Activated naive CD4-positive, alpha-beta T cell treated with anti-CD3 and anti-CD28 coated beads, Interleukin-2, amount 10 ng/mL, durations not matched to agents 7 days and 5 days (primary cell): Measurements from ENCODE around the gene HYI.

Source experiments
- CTCF ChIA-PET: fragments of 350-600 bp; sonication (Branson Sonifier 250); formaldehyde crosslinking; loops from one replicate; lab custom pipeline; 2021; ENCODE audit warnings: antibody characterized with exemption; lab: Charles Lee
- DNase-seq: peaks from one replicate; pipeline ENCODE4 v3.0.0-alpha.2; 2020
- H3K27ac Mint-ChIP-seq: one replicate; pipeline ENCODE4 v1.8.0; 2021; ENCODE audit warnings: mild to moderate bottlenecking, moderate library complexity, mixed read lengths
- H3K27me3 Mint-ChIP-seq: one replicate; pipeline ENCODE4 v1.8.0; 2021; ENCODE audit warnings: mild to moderate bottlenecking, mixed read lengths
- H3K36me3 Mint-ChIP-seq: one replicate; pipeline ENCODE4 v1.8.0; 2021; ENCODE audit warnings: mixed read lengths
- H3K4me1 Mint-ChIP-seq: one replicate; pipeline ENCODE4 v1.8.0; 2021; ENCODE audit warnings: mixed read lengths
- H3K4me3 Mint-ChIP-seq: one replicate; pipeline ENCODE4 v1.8.0; 2021; ENCODE audit warnings: mild to moderate bottlenecking, moderate library complexity, mixed read lengths
- H3K9me3 Mint-ChIP-seq: one replicate; pipeline ENCODE4 v1.8.0; 2021; ENCODE audit warnings: mixed read lengths

Gene HYI

DNA sequence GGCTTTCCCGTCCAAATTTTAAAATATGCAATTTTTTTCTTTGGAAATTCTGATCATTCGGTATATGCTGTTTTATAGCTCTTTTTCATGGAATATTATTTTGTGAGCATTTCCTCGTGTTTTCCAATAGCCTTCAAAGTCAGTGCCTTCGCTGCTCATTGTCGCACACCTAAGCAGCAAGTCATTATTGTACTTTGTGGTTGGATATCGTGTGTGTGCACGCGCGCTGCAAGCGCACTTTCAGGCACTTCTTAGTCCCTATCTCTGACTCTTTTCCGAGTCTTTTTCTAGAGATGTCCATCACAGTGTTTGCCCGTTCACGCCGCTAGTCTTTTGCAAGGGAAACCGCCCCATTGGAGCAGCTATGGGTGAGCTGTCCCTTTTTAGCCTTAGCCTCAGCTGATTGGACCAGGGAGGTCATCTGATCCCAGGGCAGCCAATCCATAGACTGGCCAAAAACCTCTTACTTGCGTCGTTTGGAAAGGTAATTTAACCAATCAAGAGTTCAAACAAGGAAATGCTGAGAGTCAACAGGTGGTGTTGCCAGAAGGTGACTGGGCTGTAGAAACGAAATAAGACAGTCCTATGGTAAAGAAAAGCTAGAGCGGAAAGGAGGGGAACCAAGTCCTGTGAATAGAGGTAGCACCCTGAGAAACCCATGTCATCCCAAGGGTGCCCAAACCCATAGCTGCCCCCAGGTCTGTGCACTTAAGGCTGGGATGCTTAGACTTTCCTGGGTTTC lies 710 bp upstream of the HYI start:
- H3K4me1 Mint-ChIP-seq: peaks cover 23% of the 10 kb centered on the region
- peaks cover 15% of the 10 kb centered on the region for H3K36me3 Mint-ChIP-seq
- CTCF ChIA-PET: interaction anchor here (0.7 kb wide), 1 partner anchor 228 kb away, joined by 3 read pairs; no protein-coding TSS in a partner anchor
- peak; percentile 81 for DNase-seq
- H3K9me3 Mint-ChIP-seq: no peaks in the 10 kb centered on the region
- peaks cover 29% of the 10 kb centered on the region for H3K27me3 Mint-ChIP-seq
- peak overlapping the region; percentile 83 for H3K4me3 Mint-ChIP-seq
- peak overlapping the region; percentile 86 for H3K27ac Mint-ChIP-seq

- DNase-seq: no peak
- Mint-ChIP-seq H3K4me1 (peaks cover 23% of the 10 kb centered on the region), H3K27me3 (peaks cover 16% of the 10 kb centered on the region), H3K27ac (peak overlapping the region; percentile 73), H3K36me3 (peaks cover 22% of the 10 kb centered on the region), H3K9me3 (no peaks in the 10 kb centered on the region), H3K4me3 (peak overlapping the region; percentile 83)
- CTCF ChIA-PET: no interaction called here
Measured at GRCh38 chr1:43452789-43453441, 816 bp downstream of the HYI start.

DNA sequence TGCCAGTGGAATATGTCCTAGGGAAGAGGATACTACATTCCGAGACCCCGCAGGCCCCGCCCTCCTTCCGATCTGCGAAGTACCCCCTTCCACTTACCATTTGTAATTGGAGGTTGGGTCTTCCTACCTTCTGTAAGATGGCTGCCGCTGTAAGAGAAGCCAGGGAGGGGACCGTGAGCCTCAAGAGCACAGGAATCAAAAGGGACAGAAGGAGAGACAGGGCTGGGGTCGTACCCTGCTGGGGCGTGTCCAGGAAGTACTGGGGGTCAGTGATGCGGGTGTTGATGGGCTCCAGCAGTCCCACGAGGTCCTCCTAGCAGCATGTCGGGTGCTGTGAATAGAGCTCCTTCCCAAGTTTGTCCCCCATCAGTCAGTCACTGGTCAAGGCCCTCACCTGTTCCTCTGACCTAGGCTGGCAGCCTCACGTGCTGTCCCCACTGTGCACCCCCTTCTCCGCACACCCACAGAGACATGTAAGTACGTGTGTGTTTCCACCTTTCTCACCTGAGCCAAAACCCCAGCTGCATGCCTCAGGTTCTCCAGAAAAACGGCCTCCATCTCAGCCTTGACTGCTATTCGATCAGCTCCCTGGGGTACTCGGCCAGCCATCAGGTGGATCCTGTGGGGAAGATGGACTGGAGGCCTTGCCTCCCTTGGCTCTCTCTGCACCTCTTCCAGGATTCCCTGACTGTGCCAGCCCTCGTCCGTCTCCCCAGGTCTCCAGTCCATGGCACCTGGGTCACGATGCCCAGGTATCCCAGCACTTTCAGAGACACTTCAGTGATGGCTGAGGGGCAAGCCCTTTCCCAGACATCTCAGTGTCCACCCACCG lies 1.8 kb downstream of the HYI start:
- peaks cover 23% of the 10 kb centered on the region for H3K4me1 Mint-ChIP-seq
- no peak overlapping the region for H3K4me3 Mint-ChIP-seq
- CTCF ChIA-PET: no interaction called here
- peaks cover 10% of the 10 kb centered on the region for H3K27me3 Mint-ChIP-seq
- H3K36me3 Mint-ChIP-seq: peaks cover 26% of the 10 kb centered on the region
- H3K27ac Mint-ChIP-seq: peak overlapping the region; percentile 8
- DNase-seq: no peak
- H3K9me3 Mint-ChIP-seq: no peaks in the 10 kb centered on the region

- DNase-seq: no peak
- CTCF ChIA-PET: no interaction called here
- Mint-ChIP-seq H3K27ac (no peak overlapping the region), H3K36me3 (peaks cover 33% of the 10 kb centered on the region), H3K27me3 (peaks cover 10% of the 10 kb centered on the region), H3K4me1 (peaks cover 23% of the 10 kb centered on the region), H3K9me3 (no peaks in the 10 kb centered on the region), H3K4me3 (no peak overlapping the region)
Measured at GRCh38 chr1:43451157-43451591, 2.6 kb downstream of the HYI start.

GRCh38 chr1:43450251-43450941 lies 3.3 kb downstream of the HYI start:
- H3K27ac Mint-ChIP-seq: no peak overlapping the region

DNA sequence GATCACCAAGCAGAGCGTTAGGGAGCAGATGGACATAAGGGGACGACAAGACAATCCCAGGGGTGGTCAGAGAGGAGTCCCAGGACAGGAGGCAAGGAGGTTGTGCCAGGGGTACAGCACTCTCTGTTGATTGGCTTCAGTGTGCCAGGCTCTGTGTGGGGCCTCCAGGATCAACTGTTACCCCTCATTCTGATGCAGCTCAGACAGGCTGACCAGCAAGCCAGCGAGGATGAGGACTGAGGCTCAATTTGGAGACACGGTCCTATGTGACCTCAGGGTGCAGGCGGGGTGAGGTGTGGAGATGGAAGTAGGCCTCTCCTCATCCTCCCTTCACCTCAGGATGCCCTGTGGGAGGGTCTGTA lies 4.0 kb downstream of the HYI start:
- Mint-ChIP-seq H3K27me3 (peaks cover 3% of the 10 kb centered on the region), H3K36me3 (peaks cover 45% of the 10 kb centered on the region), H3K4me1 (peaks cover 17% of the 10 kb centered on the region), H3K9me3 (no peaks in the 10 kb centered on the region), H3K27ac (no peak overlapping the region), H3K4me3 (no peak overlapping the region)
- no peak for DNase-seq
- CTCF ChIA-PET: no interaction called here

More at GRCh38 chr1:43450251-43450941, 3.3 kb downstream of the HYI start:
- DNase-seq: no peak
- CTCF ChIA-PET: no interaction called here
- H3K9me3 Mint-ChIP-seq: no peaks in the 10 kb centered on the region
- H3K36me3 Mint-ChIP-seq: peaks cover 40% of the 10 kb centered on the region
- H3K4me3 Mint-ChIP-seq: no peak overlapping the region
- peaks cover 9% of the 10 kb centered on the region for H3K27me3 Mint-ChIP-seq
- peaks cover 23% of the 10 kb centered on the region for H3K4me1 Mint-ChIP-seq

GRCh38 chr1:43448955-43449707 lies 4.6 kb downstream of the HYI start:
- peak overlapping the region; percentile 0 for H3K27ac Mint-ChIP-seq
- H3K4me1 Mint-ChIP-seq: peaks cover 11% of the 10 kb centered on the region
- CTCF ChIA-PET: interaction anchor here (0.5 kb wide), 1 partner anchor 76 kb away, joined by 4 read pairs; no protein-coding TSS in a partner anchor
- peaks cover 49% of the 10 kb centered on the region for H3K36me3 Mint-ChIP-seq
- no peak overlapping the region for H3K4me3 Mint-ChIP-seq
- H3K9me3 Mint-ChIP-seq: no peaks in the 10 kb centered on the region
- no peaks in the 10 kb centered on the region for H3K27me3 Mint-ChIP-seq
- no peak for DNase-seq

DNA sequence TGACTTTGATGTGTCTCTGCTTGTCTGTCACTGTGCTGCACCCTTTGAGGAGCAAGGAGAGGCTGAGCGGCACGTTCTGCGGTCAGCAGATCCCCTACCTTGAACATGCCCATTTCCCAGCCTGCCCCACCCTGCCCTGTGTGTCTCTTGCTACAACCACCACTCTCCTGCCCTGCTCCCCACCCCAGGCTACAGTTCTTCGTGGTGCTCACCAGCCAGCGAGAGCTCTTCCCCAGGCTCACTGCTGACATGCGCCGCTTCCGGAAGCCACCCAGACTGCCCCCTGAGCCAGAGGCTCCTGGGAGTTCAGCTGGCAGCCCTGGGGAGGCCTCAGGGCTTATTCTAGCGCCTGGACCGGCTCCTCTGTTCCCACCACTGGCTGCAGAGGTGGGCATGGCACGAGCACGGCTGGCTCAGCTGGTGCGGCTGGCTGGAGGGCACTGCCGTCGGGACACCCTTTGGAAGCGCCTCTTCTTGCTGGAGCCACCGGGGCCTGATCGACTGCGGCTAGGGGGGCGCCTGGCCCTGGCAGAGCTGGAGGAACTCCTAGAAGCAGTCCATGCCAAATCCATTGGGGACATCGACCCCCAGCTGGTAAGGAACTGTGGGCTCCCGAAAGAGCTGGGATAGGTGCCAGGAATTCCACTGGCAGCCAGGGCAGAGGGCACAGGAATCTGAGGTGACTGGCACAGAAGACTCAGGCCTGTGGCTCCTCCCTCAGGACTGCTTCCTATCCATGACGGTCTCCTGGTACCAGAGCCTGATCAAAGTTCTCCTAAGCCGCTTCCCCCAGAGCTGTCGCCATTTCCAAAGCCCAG lies 5.6 kb downstream of the HYI start:
- Mint-ChIP-seq H3K4me3 (no peak overlapping the region), H3K27me3 (no peaks in the 10 kb centered on the region), H3K4me1 (peaks cover 8% of the 10 kb centered on the region), H3K36me3 (peaks cover 59% of the 10 kb centered on the region), H3K9me3 (no peaks in the 10 kb centered on the region), H3K27ac (no peak overlapping the region)
- DNase-seq: peak; percentile 5
- CTCF ChIA-PET: no interaction called here

DNA sequence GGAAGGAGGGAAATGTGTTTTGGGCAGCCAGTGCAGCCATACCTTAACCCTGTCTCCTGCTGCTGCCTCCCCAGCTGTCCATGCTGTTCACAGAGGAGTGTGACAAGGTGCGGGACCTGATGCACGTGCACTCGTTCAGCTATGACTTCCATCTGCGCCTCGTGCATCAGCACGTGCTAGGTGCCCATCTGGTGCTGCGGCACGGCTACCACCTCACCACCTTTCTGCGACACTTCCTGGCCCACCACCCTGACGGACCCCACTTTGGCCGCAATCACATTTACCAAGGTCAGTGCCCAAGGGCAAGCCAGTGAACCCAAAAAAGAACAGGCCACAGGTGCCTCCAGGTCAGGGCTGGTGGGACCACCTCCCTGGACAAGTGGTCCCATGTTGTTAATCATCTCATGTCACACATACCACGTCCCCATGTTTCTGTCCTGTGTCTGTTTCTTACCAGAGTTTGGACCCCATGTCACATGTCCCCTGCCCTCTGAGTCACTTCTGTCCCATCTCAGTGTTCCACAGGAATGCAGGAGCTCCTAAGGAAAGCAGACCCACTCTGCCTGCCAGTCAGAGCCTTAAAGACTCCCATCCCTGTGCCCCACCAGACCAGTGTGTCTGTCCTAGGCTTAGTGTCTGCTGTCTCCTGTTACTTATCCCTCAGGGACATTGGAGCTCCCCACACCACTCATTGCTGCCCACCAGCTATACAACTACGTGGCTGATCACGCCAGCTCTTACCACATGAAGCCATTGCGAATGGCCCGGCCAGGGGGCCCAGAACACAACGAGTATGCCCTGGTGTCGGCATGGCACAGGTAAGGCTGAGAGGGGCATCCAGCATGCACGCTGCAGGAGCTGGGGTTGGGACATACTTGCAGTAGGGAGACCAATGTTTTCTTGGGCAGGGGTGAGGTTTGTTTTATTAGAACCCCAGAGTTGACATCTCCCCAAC lies 6.6 kb downstream of the HYI start:
- peak; percentile 18 for DNase-seq
- peaks cover 61% of the 10 kb centered on the region for H3K36me3 Mint-ChIP-seq
- CTCF ChIA-PET: no interaction called here
- no peak overlapping the region for H3K27ac Mint-ChIP-seq
- no peaks in the 10 kb centered on the region for H3K4me1 Mint-ChIP-seq
- H3K9me3 Mint-ChIP-seq: no peaks in the 10 kb centered on the region
- H3K27me3 Mint-ChIP-seq: no peaks in the 10 kb centered on the region
- H3K4me3 Mint-ChIP-seq: no peak overlapping the region

DNA sequence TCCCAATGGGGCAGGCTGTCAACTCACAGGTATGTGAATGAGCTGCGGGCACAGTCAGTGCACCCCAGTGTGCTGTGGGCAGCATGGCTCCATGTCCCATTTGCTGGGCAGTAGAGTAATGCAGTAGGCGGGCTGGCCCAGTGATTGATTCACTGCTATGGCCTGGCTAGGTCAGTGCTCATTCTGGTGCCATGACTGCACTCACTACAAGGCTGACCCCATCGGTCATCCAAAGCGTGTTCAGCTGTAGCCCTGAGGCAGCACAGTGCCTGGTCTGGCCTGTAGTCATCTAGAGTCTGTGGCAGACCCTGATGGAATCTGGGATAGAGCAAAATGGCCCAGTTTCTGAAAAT lies 7.4 kb downstream of the HYI start:
- H3K27me3 Mint-ChIP-seq: no peaks in the 10 kb centered on the region
- CTCF ChIA-PET: no interaction called here
- no peak for DNase-seq
- no peak overlapping the region for H3K4me3 Mint-ChIP-seq
- H3K36me3 Mint-ChIP-seq: peaks cover 62% of the 10 kb centered on the region
- no peaks in the 10 kb centered on the region for H3K9me3 Mint-ChIP-seq
- peak overlapping the region; percentile 60 for H3K27ac Mint-ChIP-seq
- H3K4me1 Mint-ChIP-seq: no peaks in the 10 kb centered on the region

GRCh38 chr1:43445606-43446387 lies 7.9 kb downstream of the HYI start:
- no peaks in the 10 kb centered on the region for H3K9me3 Mint-ChIP-seq
- H3K4me1 Mint-ChIP-seq: no peaks in the 10 kb centered on the region
- no peak overlapping the region for H3K27ac Mint-ChIP-seq
- H3K4me3 Mint-ChIP-seq: no peak overlapping the region
- CTCF ChIA-PET: no interaction called here
- H3K27me3 Mint-ChIP-seq: no peaks in the 10 kb centered on the region
- DNase-seq: no peak
- H3K36me3 Mint-ChIP-seq: peaks cover 59% of the 10 kb centered on the region
